SK-N-SH (cell line): ENCODE data around the gene C2orf72. TPM values are rescaled to one million over a fixed set of nuclear protein-coding genes. Genes with fewer than 3 reads are reported as not detected.
A peak's percentile ranks its signal among the peaks of the same experiment; 100 is the strongest.

Experiments used
- CTCF ChIA-PET: fragments of 300-600, 350-600 bp; formaldehyde crosslinking; extraction: SDS; loops from one replicate; lab custom pipeline; 2021; lab: Yijun Ruan, JAX
- POLR2A ChIA-PET: fragments of 350-600 bp; sonication (Branson Sonifier 250); formaldehyde crosslinking; extraction: SDS; loops from one replicate; lab custom pipeline; 2020; ENCODE audit warnings: antibody characterized with exemption, inconsistent platforms; lab: Yijun Ruan, JAX
- DNase-seq: peaks from one replicate; pipeline ENCODE4 v3.0.0; 2012
- H2AFZ ChIP-seq: fragments of 200-600 bp; sonication (generic); 2 replicates; pipeline ENCODE4 v1.8.1; 2016; ENCODE audit warnings: antibody characterized with exemption, mild to moderate bottlenecking, low read depth
- H3F3A ChIP-seq: fragments of 200-600 bp; sonication (generic); replicated peaks from 2 replicates; pipeline ENCODE3; 2016; ENCODE audit warnings: antibody characterized with exemption, mild to moderate bottlenecking; ENCODE audit not compliant: insufficient read depth
- H3K27ac ChIP-seq, 2 experiments: fragments of 200-500 bp in 1 of 2; fragments of 200-600 bp in 1 of 2; sonication (Bioruptor generic) in 1 of 2; sonication (generic), shearing (Covaris generic) in 1 of 2; 2 replicates each; pipeline versions ENCODE4 v1.5.1 to v1.6.1; 2014 to 2016; ENCODE audit warnings: low read depth in 2 of 2, inconsistent platforms in 1 of 2, low read length in 1 of 2, mild to moderate bottlenecking in 1 of 2, mixed read lengths in 1 of 2
- H3K27me3 ChIP-seq: fragments of 200-600 bp; sonication (generic), shearing (Covaris generic); 2 replicates; pipeline ENCODE4 v1.6.1; 2016; ENCODE audit warnings: mixed run types; ENCODE audit not compliant: insufficient read depth
- H3K36me3 ChIP-seq, 2 experiments: fragments of 200-500 bp in 1 of 2; fragments of 200-600 bp in 1 of 2; sonication (Bioruptor generic) in 1 of 2; sonication (generic) in 1 of 2; replicated peaks in 1 of 2; 2 replicates each; pipeline versions ENCODE3 to v1.5.1; 2014 to 2016; ENCODE audit warnings: low read length in 1 of 2, mild to moderate bottlenecking in 1 of 2; ENCODE audit not compliant: insufficient read depth in 2 of 2, control insufficient read depth in 1 of 2
- H3K4me1 ChIP-seq, 2 experiments: fragments of 200-500 bp in 1 of 2; fragments of 200-600 bp in 1 of 2; sonication (Bioruptor generic) in 1 of 2; sonication (generic), shearing (Covaris generic) in 1 of 2; 2 replicates each; pipeline versions ENCODE4 v1.5.1 to v1.6.1; 2014 to 2016; ENCODE audit warnings: low read depth in 1 of 2, low read length in 1 of 2, mixed run types in 1 of 2; ENCODE audit not compliant: insufficient read depth in 2 of 2, control insufficient read depth in 1 of 2
- H3K4me2 ChIP-seq: fragments of 200-600 bp; sonication (generic), shearing (Covaris generic); 2 replicates; pipeline ENCODE4 v1.6.1; 2017; ENCODE audit warnings: mixed run types
- H3K4me3 ChIP-seq, 2 experiments: fragments of 200-500 bp in 1 of 2; fragments of 200-600 bp in 1 of 2; sonication (Bioruptor generic) in 1 of 2; sonication (generic), shearing (Covaris generic) in 1 of 2; 2 replicates each; pipeline versions ENCODE4 v1.5.1 to v1.8.1; 2014 to 2016; ENCODE audit warnings: low read depth in 2 of 2, inconsistent platforms in 1 of 2, low read length in 1 of 2, mild to moderate bottlenecking in 1 of 2, mixed read lengths in 1 of 2, moderate library complexity in 1 of 2
- H3K79me2 ChIP-seq: fragments of 200-600 bp; sonication (generic); 2 replicates; pipeline ENCODE4 v1.8.1; 2017; ENCODE audit warnings: mild to moderate bottlenecking; ENCODE audit not compliant: insufficient read depth
- H3K9ac ChIP-seq: fragments of 200-600 bp; sonication (generic); 2 replicates; pipeline ENCODE4 v1.6.1; 2017; ENCODE audit warnings: mixed run types
- H3K9me2 ChIP-seq: fragments of 200-600 bp; sonication (generic); 2 replicates; pipeline ENCODE4 v1.6.1; 2017; ENCODE audit warnings: mixed run types
- H3K9me3 ChIP-seq: fragments of 200-600 bp; sonication (generic); 2 replicates; pipeline ENCODE4 v1.6.1; 2017; ENCODE audit warnings: mixed run types, mild to moderate bottlenecking, moderate library complexity
- H4K20me1 ChIP-seq: fragments of 200-600 bp; sonication (generic); 2 replicates; pipeline ENCODE4 v1.6.1; 2017; ENCODE audit warnings: mild to moderate bottlenecking, mixed run types; ENCODE audit not compliant: insufficient read depth
- CHD2 ChIP-seq: fragments of 150-350 bp; IDR thresholded peaks from 2 replicates; pipeline ENCODE4 v1.6.1; 2018; ENCODE audit warnings: low read length; ENCODE audit not compliant: partially characterized antibody
- EP300 ChIP-seq, 2 experiments: IDR thresholded peaks; 2 replicates each; pipeline versions ENCODE4 v1.4.0 to v1.6.1; 2012; ENCODE audit warnings: borderline replicate concordance in 1 of 2, low read depth in 1 of 2, low read length in 1 of 2
- FOXJ3 ChIP-seq: sonication (generic); formaldehyde crosslinking; IDR thresholded peaks from 2 replicates; pipeline ENCODE4 v1.5.1; 2020; ENCODE audit warnings: mild to moderate bottlenecking, missing genetic modification reagents
- GATA2 ChIP-seq: sonication (generic); formaldehyde crosslinking; IDR thresholded peaks from 2 replicates; pipeline ENCODE4 v1.5.0; 2020; ENCODE audit warnings: mild to moderate bottlenecking, missing genetic modification reagents
- JUND ChIP-seq: IDR thresholded peaks from 2 replicates; pipeline ENCODE4 v1.4.0; 2012
- MAX ChIP-seq: IDR thresholded peaks from 2 replicates; pipeline ENCODE4 v1.4.0; 2012; ENCODE audit warnings: low read depth
- MXI1 ChIP-seq: IDR thresholded peaks from 2 replicates; pipeline ENCODE4 v1.6.1; 2012; ENCODE audit warnings: mild to moderate bottlenecking, low read depth, low read length, improper control_type of control experiment
- NFIC ChIP-seq: IDR thresholded peaks from 2 replicates; pipeline ENCODE4 v1.4.0; 2012; ENCODE audit warnings: borderline replicate concordance
- NRF1 ChIP-seq: IDR thresholded peaks from 2 replicates; pipeline ENCODE4 v1.6.1; 2012; ENCODE audit warnings: low read depth, mild to moderate bottlenecking, low read length
- RAD21 ChIP-seq: IDR thresholded peaks from 2 replicates; pipeline ENCODE4 v1.6.1; 2012; ENCODE audit warnings: mild to moderate bottlenecking, low read length
- REST ChIP-seq: IDR thresholded peaks from 2 replicates; pipeline ENCODE4 v1.6.1; 2012; ENCODE audit warnings: mild to moderate bottlenecking, low read depth, low read length, moderate library complexity
- RXRA ChIP-seq: IDR thresholded peaks from 2 replicates; pipeline ENCODE4 v1.4.0; 2012; ENCODE audit warnings: low read depth, mild to moderate bottlenecking, borderline replicate concordance
- TEAD4 ChIP-seq: IDR thresholded peaks from 2 replicates; pipeline ENCODE4 v1.4.0; 2012; ENCODE audit warnings: mild to moderate bottlenecking, borderline replicate concordance; ENCODE audit not compliant: insufficient read depth
- WGBS: methylation state at CpG from one replicate; pipeline ENCODE4 v1.1.6; 2017; ENCODE audit warnings: low lambda C conversion rate; 5-methylcytosine and 5-hydroxymethylcytosine counted together
- polyA plus RNA-seq, 3 experiments: library from polyadenylated mRNA; depleted of rRNA; stranded (reverse); fragments of >200 nt; gene quantifications; 2 replicates each; pipeline ENCODE4 v1.2.3, GENCODE V29; 2012
- TF ChIP-seq, protein P1 (sequence below): IDR thresholded peaks from 2 replicates; pipeline ENCODE4 v1.4.0; 2012; ENCODE audit warnings: low read depth, borderline replicate concordance
- TF ChIP-seq, protein P2 (sequence below): IDR thresholded peaks from 2 replicates; pipeline ENCODE4; 2012
- TF ChIP-seq, protein P3 (sequence below): fragments of 150-350 bp; IDR thresholded peaks from 2 replicates; pipeline ENCODE4 v1.6.1; 2016; ENCODE audit warnings: mild to moderate bottlenecking, low read depth, low read length

C2orf72 gene
- polyA plus RNA-seq (2012; rRNA removed): 0.32 and 0.35 TPM in 2 replicates
- polyA plus RNA-seq (2012; cell fraction: cytosol; rRNA removed): 0.35 and 0.52 TPM in 2 replicates
- 0.31 and 0.59 TPM in 2 replicates for polyA plus RNA-seq (2012; cell fraction: nucleus; rRNA removed)

DNA sequence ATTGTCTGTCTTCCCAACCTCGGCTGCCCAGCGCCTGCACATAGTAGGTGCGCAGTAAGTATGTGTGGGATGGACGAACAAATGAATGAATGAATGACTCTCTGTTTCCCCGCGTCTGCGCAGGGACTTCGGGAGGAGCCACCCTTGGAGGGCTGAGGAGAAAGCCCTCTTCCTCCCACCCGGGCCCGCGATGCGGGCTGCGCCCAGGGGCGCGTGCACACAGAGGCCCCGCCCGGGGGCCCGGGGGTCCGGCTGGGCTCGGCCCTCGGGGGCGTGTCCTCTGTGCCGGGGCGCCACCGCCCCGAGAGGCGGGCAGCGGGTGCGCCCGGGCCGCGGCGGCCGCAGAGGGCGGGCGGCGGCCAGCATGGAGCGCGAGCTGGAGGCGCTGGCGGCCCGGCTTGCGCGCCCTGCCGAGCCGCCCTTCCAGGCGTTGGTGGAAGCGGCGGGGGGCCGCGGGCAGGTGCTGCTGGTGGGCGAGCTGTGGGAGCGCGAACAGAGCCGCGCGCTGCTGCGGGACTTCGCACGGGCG, at the start of gene C2orf72:
Gene C2orf72 (plus strand): TSS at position 322 of the 529 bp plus-strand sequence. CDS start 43 bp downstream, at position 365.
- TF ChIP-seq REST (no peak), TEAD4 (no peak), NFIC (no peak), NRF1 (no peak), CHD2 (no peak), RXRA (no peak), GATA2 (no peak), RAD21 (no peak), MAX (no peak), EP300 (IDR thresholded peaks at IDR 0.05; ENCODE audit: borderline replicate concordance in 1 of 2, low read depth in 1 of 2, low read length in 1 of 2) (no peak), FOXJ3 (CRISPR knock-in tag) (no peak), JUND (no peak), MXI1 (no peak)
- TF ChIP-seq, protein P1, sequence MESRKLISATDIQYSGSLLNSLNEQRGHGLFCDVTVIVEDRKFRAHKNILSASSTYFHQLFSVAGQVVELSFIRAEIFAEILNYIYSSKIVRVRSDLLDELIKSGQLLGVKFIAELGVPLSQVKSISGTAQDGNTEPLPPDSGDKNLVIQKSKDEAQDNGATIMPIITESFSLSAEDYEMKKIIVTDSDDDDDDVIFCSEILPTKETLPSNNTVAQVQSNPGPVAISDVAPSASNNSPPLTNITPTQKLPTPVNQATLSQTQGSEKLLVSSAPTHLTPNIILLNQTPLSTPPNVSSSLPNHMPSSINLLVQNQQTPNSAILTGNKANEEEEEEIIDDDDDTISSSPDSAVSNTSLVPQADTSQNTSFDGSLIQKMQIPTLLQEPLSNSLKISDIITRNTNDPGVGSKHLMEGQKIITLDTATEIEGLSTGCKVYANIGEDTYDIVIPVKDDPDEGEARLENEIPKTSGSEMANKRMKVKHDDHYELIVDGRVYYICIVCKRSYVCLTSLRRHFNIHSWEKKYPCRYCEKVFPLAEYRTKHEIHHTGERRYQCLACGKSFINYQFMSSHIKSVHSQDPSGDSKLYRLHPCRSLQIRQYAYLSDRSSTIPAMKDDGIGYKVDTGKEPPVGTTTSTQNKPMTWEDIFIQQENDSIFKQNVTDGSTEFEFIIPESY: no peak
- TF ChIP-seq, protein P2, sequence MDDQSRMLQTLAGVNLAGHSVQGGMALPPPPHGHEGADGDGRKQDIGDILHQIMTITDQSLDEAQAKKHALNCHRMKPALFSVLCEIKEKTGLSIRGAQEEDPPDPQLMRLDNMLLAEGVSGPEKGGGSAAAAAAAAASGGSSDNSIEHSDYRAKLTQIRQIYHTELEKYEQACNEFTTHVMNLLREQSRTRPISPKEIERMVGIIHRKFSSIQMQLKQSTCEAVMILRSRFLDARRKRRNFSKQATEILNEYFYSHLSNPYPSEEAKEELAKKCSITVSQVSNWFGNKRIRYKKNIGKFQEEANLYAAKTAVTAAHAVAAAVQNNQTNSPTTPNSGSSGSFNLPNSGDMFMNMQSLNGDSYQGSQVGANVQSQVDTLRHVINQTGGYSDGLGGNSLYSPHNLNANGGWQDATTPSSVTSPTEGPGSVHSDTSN: no peak
- TF ChIP-seq, protein P3, sequence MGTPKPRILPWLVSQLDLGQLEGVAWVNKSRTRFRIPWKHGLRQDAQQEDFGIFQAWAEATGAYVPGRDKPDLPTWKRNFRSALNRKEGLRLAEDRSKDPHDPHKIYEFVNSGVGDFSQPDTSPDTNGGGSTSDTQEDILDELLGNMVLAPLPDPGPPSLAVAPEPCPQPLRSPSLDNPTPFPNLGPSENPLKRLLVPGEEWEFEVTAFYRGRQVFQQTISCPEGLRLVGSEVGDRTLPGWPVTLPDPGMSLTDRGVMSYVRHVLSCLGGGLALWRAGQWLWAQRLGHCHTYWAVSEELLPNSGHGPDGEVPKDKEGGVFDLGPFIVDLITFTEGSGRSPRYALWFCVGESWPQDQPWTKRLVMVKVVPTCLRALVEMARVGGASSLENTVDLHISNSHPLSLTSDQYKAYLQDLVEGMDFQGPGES: no peak
- POLR2A ChIA-PET: no interaction called here
- Histone ChIP-seq H3K27me3 (peaks cover 38% of the 10 kb centered on the region), H3K9ac (no peak within 1 kb of the TSS), H3K9me2 (no peaks in the 10 kb centered on the region), H3F3A (no peaks in the 10 kb centered on the region), H3K4me3 (peak within 1 kb of the TSS; percentile 43 to 47; a peak in 3 of 4 replicates), H3K4me1 (peaks cover 0 to 6% of the 10 kb centered on the region in 2 experiments; a peak in 1 of 4 replicates), H3K9me3 (no peaks in the 10 kb centered on the region), H2AFZ (no peak within 1 kb of the TSS), H4K20me1 (no peaks in the 10 kb centered on the region), H3K36me3 (no peaks in the 10 kb centered on the region), H3K79me2 (no peaks in the 10 kb centered on the region), H3K27ac (no peak within 1 kb of the TSS), H3K4me2 (no peak within 1 kb of the TSS)
- WGBS: 2% methylated on average over 7 of the region's 61 CpGs
- DNase-seq: peak; percentile 94
- CTCF ChIA-PET: interaction anchor here (0.8 to 6.6 kb wide), 4 partner anchors 14 to 184 kb away, joined by 3 to 39 read pairs (median 4); partner anchors contain the start of gene PSMD1
